Measurements from ENCODE around the gene ARHGEF4.

The ARHGEF4 gene

DNA sequence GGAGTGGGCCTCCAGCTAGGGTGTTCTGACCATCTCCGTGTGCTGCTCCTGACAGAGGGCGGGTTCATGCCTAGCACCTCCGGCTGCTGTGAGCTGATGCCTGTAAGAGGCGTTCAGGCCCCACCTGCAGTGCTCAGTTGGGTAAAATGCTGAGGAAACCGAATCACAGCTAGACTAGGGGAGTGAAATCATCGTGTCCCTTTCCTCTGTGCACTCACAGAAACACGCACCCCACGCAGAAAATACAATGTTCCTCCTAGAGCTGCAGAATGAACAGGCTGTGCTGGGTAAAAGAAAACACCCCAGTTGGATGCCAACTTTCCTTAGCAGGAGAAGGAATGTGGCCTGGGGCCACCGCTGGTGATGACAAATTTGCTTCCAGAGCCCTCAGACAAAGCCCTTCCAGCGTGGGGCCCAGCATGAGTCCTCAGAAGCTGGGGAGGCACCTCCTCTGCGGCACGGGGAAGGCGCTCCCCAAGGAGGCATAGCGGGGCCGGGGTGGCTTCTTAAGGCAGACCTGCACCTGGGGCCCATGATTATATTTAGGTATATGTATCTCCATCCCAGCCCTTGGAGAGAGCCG is 16.3 kb upstream of the ARHGEF4 start:
- DNase-seq = no peak

- no peak for DNase-seq
Measured at GRCh38 chr2:130821867-130822266, 14.8 kb upstream of the ARHGEF4 start.

DNA sequence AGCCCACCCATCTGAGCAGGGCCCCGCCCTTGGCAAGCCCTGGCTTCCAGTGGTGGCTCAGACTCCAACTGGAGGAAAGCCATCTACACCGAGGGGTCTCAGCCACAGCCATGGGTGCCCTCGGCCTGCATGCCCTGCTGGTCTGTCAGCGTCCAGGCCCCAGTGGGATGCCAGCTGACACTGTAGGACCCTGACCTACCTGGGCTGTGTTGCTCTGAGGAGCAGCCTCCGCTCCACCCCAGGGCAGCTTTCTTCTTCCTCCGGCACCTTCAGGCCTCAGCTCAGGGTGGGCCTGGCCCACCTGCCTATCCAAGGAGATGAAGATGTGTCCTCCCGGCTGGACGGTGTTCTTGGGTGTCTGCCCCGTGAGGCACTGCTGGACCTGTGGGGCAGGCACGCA is 13.9 kb upstream of the ARHGEF4 start:
- no peak for DNase-seq

DNA sequence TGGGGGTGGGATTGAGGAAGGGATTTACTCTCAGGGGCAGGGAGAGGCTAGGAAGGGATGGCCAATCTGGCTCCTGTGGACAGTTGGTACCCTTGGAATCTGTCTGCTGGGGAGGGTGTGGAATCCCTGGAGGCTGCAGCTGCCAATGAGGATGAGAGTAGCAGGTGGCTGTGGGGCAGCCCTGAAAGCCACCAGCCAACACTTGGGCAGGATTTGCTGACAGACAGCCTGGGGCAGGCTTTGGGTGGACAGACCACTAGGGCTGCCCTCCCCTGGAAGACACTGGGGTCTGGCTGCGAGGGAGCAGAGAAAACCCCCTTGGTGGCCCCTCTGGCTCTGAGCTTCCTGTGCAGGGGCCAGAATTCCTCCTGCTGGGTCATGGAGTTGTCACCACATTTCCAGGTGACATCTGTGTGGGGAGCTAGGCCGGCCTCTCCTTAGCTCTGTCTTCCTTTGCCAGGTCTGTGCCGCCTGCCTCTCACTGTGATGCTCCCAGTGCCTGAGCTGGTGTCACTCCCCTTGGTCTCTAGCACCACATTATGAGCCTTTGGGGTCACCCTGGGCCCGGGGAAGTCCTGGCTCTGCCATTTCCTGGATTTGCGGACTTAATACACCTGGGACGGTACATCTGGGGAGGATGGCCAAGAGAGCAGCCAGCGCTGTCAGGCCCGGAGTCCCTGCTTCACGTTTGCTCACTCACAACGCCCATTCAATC is 13.4 kb upstream of the ARHGEF4 start:
- no peak for DNase-seq

GRCh38 chr2:130823886-130824491 is 12.7 kb upstream of the ARHGEF4 start:
- DNase-seq = no peak

DNA sequence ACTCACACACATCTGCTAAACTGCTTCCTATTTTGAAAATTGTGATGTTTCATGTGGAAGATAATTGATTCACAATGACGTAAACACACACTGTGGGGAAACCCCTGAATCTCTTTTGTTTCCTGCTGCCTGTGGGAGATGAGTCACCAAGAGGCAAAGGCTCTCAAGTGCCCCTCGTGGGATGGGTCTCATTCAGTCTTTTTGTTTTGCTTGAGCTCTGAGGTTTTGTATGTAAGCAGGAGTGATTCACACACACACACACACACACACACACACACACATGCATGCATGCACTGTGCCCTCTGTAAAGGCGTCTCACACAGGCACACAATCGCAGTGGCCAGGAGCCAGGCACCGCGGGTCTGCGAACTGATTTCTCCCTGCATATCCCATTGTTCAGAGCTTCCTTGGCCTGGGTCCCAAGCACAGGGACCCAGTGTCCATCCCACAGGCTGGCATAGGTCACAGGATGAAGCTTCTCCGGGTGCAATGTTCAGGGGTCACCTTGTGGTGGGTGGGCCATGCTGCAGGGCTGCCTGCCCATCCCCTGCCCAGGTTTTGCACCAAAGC is 12.1 kb upstream of the ARHGEF4 start:
- peak; percentile 43 for DNase-seq

- DNase-seq = peak; percentile 76
Measured at GRCh38 chr2:130825231-130825965, 11.3 kb upstream of the ARHGEF4 start.

DNA sequence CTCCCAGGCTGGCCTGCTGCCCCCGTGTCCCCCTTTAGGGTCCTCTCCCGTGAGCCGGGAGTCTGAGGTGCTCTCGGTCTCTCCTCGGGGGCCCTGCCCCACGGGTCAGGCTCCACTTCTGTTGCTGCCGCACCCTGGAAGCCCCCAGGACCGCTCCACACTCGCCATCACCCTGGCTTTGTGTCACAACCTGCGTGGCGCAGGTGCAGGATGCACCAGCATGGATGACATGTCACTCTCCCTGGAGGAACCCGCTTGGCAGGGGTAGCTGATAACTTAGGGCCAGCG is 10.8 kb upstream of the ARHGEF4 start:
- no peak for DNase-seq

GRCh38 chr2:130826419-130826818 is 10.3 kb upstream of the ARHGEF4 start:
- no peak for DNase-seq

GRCh38 chr2:130826821-130827501 is 9.8 kb upstream of the ARHGEF4 start:
- no peak for DNase-seq

DNA sequence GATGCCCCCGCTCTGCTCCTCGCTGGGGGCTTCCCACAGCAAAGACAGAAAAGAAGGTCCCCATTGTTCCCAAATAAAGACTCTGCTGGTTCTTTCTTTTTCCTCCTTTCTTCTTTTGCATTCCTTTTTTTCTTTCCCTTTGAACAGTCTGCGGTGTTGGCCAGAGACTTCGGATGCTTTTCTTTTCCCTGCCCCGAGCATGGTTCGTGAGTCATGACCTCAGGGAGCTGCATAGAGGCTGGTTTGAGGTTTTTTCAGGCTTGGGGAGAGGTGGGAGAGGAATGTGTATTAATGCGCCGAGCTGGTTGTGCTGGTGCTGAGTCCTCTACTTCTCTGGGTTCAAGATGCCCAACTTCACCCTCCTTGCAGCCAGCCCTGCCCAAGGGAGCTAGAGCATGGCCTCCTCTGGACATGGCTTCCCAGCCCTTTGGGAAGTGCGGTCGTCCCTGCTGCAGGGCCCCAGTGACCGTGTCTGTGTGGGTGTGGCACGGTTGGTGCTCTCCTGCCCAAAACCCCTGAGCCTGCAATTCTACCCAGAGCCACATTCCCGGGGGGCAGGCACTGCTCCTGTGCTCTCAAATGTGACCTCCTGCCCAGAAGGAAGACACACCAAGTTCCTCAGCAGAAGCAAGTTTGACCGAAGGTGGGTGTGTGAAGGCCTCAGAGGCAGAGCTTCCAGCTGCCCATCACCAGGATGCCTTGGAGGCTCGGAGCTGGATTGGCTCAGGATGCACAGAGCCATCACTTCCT is 9.0 kb upstream of the ARHGEF4 start:
- DNase-seq = no peak

- DNase-seq = no peak
Measured at GRCh38 chr2:130828461-130828860, 8.3 kb upstream of the ARHGEF4 start.

- DNase-seq = no peak
Measured at GRCh38 chr2:130829015-130829414, 7.7 kb upstream of the ARHGEF4 start.

DNA sequence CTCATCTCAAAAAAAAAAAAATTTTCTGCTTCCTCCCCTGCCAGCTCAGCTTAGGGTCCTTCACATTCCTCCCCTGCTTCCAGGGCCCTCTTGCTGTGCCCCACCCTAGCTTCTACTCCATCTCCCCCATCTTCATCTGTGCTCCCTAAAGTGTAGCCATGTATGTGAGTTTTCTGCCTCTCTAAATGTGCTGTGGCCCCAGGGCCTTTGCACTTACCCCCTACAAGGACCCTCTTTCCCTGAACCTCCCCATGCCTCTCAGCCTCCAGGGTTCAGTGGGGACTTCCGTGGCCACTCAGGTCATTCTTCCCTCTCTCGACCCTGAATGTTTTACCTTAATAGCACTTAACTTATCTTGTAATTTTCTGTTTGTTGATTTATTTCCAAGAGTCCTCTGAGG is 6.2 kb upstream of the ARHGEF4 start:
- no peak for DNase-seq

DNA sequence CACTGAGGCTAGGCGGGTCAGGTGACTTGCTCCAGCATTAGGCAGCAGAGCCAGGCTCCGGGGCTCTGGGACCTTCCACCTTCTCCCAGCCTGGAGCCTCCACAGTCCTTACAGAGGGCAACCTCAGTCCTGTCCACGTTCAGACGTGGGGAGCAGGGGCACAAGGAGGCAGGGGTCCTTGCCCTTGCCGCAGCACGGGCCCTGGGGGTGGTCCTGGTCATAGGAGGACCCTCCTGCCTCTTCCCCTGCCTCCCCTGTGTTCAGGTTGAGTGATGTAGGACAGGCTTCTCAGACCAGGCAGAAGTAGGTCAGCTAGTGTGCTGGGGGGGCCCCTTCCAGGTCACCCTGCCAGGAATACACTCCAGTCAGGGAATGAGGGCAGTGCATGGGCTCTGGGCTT is 5.4 kb upstream of the ARHGEF4 start:
- DNase-seq = no peak

DNA sequence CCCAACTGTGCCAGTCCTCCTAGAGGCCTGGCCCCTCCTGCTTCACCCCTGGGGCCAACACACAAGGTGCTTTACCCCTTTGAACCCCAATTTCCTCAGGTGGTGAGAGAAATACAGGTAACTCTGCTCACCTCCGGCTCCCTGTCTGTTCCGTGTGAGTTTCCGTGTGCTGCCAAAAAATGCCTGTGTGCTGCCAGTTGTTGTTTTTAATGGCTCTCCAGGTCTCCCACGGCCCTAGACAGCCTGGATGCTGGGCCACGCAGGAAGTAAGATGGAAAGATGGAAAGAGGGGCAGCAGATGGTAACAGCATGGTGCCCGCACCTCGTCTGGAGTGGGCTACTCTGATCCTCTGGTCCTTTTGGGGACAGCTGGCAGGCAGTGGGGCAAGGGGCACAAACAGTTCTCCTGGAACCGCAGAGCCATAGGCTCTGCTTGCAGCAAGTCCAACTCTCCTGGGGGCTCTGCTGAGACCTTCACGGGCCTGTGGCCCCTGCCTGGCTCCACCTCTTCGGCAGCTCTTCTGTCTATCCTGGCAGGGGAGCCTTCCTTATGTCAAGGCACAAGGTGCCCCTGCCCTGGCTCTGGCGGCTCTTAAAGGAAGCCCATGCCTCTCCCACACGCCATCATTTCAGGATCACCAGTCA is 4.3 kb upstream of the ARHGEF4 start:
- no peak for DNase-seq

DNA sequence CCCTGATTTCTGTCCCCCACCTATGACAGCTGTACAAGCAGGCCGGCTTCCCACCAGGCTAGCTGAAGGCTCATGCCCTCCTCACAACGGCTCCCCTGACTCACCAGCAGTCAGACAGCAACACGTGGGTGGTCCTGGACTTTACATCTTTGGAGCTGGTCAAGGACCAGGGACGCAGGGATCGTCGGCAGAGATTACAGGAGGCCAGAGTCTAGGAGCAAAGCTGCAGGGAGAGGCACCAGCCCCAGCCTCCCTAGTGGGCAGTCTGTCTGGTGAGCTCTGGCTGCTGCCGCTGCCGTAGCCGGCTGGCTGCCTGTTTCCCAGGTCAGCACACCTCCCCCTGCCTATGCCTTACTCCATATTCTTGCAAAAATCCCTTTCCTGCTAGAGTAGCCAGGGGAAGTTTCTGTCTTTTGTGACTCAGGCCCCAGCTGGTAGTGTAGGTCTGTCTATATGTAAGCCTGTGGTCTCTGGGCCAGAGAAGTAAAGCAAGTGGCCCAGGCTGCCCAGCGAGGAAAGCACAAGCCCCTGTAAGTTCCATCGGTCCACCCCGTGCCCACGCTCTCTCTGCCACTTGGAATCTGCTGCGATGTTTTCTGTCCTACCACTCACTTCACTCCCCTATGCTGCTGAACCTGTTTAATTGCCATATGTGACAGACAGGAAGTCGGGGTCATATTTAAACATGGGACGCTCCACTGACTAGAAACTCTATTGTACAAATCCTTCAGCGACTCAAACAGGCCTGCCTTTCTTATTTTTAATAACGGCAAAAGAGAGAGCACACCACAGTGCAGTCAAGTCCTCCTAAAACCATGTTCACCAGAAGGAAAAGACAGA is 2.4 kb upstream of the ARHGEF4 start:
- no peak for DNase-seq

DNA sequence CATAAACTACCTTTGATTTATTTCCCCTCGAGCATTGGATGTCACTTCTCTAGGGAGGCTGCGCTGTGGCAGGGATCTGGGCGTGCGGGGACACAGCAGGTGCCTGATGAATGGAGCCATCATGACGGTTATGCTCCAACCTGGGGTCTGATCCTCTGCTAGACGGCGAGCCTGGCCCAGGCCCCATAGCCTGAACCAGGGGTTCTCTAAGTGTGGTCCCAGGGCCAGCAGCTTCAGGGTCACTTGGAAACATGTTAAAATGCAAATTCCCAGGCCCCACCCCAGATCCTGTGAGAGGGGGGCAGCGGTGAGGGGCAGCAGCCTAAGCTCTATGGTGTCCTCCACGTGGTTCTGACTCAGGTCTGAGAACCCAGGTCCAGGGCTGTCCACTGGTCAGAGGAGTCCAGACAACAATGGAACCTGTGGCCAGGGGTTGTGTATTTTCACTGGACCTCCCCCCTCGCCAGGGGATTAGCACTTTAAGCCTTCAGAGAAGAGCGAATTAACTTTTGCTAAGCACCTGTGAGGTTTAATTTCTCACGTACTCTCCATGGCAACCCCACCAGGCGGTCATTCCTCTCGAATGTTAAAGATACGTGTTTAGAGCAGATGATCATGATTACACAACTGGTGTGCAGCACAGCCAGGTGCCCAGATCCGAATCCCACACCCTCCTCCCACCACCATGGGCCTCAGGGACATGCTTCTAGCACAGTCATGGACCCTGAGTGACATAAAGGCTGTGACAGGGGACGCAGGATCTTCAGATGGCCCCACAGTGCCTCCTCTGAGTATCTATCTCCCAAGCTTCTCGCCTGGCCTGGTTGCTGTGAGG is 1.6 kb upstream of the ARHGEF4 start:
- DNase-seq = no peak

- DNase-seq = no peak
Measured at GRCh38 chr2:130835766-130836015, 1.0 kb upstream of the ARHGEF4 start.

DNA sequence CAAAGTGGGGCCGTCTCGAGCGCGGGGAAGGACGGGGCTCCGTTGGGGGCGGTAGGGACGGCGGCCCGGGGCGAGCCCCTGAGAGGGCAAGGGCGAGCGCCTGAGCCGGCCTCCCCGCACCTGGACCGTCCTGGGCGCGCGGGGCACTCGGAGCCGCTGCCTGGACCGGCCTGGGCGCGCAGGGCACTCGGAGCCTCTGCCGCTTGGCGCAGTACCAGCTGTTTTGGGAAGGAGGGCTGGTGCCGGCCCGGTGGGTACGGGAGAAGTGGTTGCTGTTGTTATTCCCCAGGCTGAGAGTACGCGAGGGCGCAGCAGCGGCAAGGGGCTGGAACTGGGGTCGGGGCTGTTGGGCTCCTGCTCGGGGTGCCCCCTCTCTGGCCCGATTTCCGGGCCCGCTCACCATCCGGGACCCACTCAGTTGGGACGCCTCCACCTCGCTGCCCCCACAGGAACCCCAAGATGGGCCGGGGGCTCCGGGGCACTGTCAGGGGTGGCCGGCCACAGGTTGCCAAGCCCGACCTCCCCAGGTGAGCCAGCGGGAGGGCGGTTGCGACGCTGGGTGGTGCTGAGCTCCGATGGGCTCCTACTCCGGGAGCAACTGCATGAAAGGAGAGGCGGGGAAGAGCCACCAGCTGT is 579 bp downstream of the ARHGEF4 start:
- no peak for DNase-seq
